GM21381 (cell line): ENCODE measurements around the gene SH2D2A.

Source experiments
- ATAC-seq: cut with Tn5 transposase; IDR thresholded peaks from one replicate; pipeline ENCODE4 v1.9.1; 2021; ENCODE audit warnings: mild to moderate bottlenecking, moderate library complexity; ENCODE audit not compliant: unreplicated experiment

The SH2D2A gene

GRCh38 chr1:156816561-156817328 is at the start of gene SH2D2A:
SH2D2A (minus strand) TSS chr1:156816848; CDS start chr1:156816708, 140 bp downstream.
- peak; percentile 90 for ATAC-seq

GRCh38 chr1:156865865-156866248 is 49.2 kb upstream of the SH2D2A start:
- no peak for ATAC-seq

- no peak for ATAC-seq
Measured at GRCh38 chr1:156865258-156865657, 48.6 kb upstream of the SH2D2A start.

GRCh38 chr1:156864796-156865195 is 48.1 kb upstream of the SH2D2A start:
- ATAC-seq = no peak

- no peak for ATAC-seq
Measured at GRCh38 chr1:156863631-156864030, 47.0 kb upstream of the SH2D2A start.

- ATAC-seq = no peak
Measured at GRCh38 chr1:156862997-156863599, 46.5 kb upstream of the SH2D2A start.

GRCh38 chr1:156862584-156862983 is 45.9 kb upstream of the SH2D2A start:
- no peak for ATAC-seq

- ATAC-seq = no peak
Measured at GRCh38 chr1:156860628-156861423, 44.2 kb upstream of the SH2D2A start, which contains the start of gene NTRK1. NTRK1 (plus strand) TSS chr1:156860865; CDS start chr1:156860935, 70 bp downstream.

- ATAC-seq = no peak
Measured at GRCh38 chr1:156860113-156860627, 43.5 kb upstream of the SH2D2A start.

GRCh38 chr1:156859523-156860112 is 43.0 kb upstream of the SH2D2A start:
- no peak for ATAC-seq

GRCh38 chr1:156858959-156859522 is 42.4 kb upstream of the SH2D2A start, which contains the start of gene INSRR:
INSRR (minus strand) TSS chr1:156859117; CDS start chr1:156858621, 496 bp downstream.
- no peak for ATAC-seq

GRCh38 chr1:156858555-156858956 is 41.9 kb upstream of the SH2D2A start:
- ATAC-seq = no peak

- ATAC-seq = no peak
Measured at GRCh38 chr1:156857532-156857931, 40.9 kb upstream of the SH2D2A start.

GRCh38 chr1:156856282-156856785 is 39.7 kb upstream of the SH2D2A start:
- ATAC-seq = no peak

- no peak for ATAC-seq
Measured at GRCh38 chr1:156854634-156855033, 38.0 kb upstream of the SH2D2A start.

GRCh38 chr1:156853761-156854160 is 37.1 kb upstream of the SH2D2A start:
- no peak for ATAC-seq

GRCh38 chr1:156852418-156852874 is 35.8 kb upstream of the SH2D2A start:
- ATAC-seq = no peak

GRCh38 chr1:156851779-156852417 is 35.2 kb upstream of the SH2D2A start:
- no peak for ATAC-seq

- ATAC-seq = no peak
Measured at GRCh38 chr1:156849151-156849496, 32.5 kb upstream of the SH2D2A start.
